Stimulated activated effector memory CD8-positive, alpha-beta T cell treated with anti-CD3 and anti-CD28 coated beads, Interleukin-12 subunit alpha, Interleukin-12 subunit beta, amount 100 ng/mL, for 72 hours (primary cell): ENCODE results near the gene LRRC25.

Source experiments
- ATAC-seq: fragments of 150-1000 bp; cut with Tn5 transposase; 2 replicates; pipeline ENCODE4 v1.10.0; 2021
- DNase-seq, 2 donors: peaks; one replicate each; pipeline ENCODE4 v3.0.0; 2021 to 2022; ENCODE audit warnings: low spot score in 2 of 2
- H3K27ac Mint-ChIP-seq: one replicate; pipeline ENCODE4 v1.8.0; 2022; ENCODE audit warnings: mild to moderate bottlenecking, mixed read lengths
- H3K36me3 Mint-ChIP-seq: one replicate; pipeline ENCODE4 v1.8.0; 2022; ENCODE audit warnings: mild to moderate bottlenecking, mixed read lengths
- H3K4me1 Mint-ChIP-seq: one replicate; pipeline ENCODE4 v1.8.0; 2022; ENCODE audit warnings: mixed read lengths
- H3K4me3 Mint-ChIP-seq: one replicate; pipeline ENCODE4 v1.8.0; 2022; ENCODE audit warnings: mild to moderate bottlenecking, mixed read lengths
- H3K9me3 Mint-ChIP-seq: one replicate; pipeline ENCODE4 v1.8.0; 2022; ENCODE audit warnings: mixed read lengths

LRRC25 gene

DNA sequence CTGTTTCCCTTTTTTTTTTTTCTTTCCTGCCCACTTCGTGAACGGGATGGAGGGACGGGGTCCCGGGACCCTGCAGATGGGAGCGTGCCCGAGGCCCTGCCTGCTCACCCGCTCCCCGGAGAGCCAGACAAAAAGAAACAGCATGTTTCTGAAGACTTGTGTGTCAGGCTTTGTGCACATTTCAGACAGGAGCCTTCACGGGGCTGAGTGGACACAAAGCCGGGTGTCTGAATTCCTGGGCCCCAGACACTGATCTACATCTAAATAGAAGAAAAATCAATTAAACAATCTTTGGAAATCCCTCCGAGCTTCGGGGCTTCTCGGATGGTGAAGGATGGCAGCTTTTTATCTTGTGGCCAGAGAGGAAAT is 52.9 kb downstream of the LRRC25 start:
- peaks cover 68% of the 10 kb centered on the region for H3K36me3 Mint-ChIP-seq
- no peaks in the 10 kb centered on the region for H3K9me3 Mint-ChIP-seq
- ATAC-seq = no peak
- no peak overlapping the region for H3K27ac Mint-ChIP-seq
- no peak for DNase-seq
- H3K4me3 Mint-ChIP-seq = no peak overlapping the region
- peaks cover 37% of the 10 kb centered on the region for H3K4me1 Mint-ChIP-seq

DNA sequence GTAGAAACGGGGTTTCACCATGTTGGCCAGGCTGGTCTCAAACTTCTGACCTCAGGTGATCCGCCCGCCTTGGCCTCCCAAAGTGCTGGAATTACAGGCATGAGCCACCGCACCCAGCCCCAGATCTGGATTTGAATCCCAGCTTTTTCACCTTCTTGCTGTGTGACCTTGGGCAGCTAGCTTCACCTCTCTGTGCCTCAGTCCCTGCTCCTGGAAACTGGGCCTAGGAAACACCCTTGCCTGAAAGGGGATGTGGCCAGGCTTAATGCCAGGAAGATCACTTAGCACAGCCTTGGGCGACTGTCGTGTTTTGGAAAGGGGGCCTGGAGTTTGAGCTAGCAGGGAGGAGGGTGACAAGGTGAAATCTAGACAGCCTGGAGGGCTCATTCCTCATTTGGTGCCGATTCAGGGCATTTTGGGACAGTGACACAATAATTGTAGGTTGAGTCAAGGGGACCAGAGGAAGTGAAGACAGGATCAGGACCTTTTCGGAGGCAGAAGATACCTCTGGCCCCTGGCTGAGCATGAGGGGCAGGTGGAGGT is 55.3 kb downstream of the LRRC25 start:
- no peaks in the 10 kb centered on the region for H3K9me3 Mint-ChIP-seq
- no peak for ATAC-seq
- DNase-seq = no peak
- peak overlapping the region; percentile 56 for H3K27ac Mint-ChIP-seq
- H3K4me3 Mint-ChIP-seq = peak overlapping the region; percentile 75
- peaks cover 30% of the 10 kb centered on the region for H3K4me1 Mint-ChIP-seq
- H3K36me3 Mint-ChIP-seq = peaks cover 52% of the 10 kb centered on the region
